ENCODE measurements around the gene ANAPC7.
"Not testable (repeated sequence)": the region's sequence is repeated elsewhere in the genome, so short reads cannot be mapped to it uniquely, and the experiment has no call there.

The ANAPC7 gene

GRCh38 chr12:110348431-110349059, 55.0 kb downstream of the ANAPC7 start:
- DNase-seq (ENCODE audit: low read depth in 2 of 2) = no peak

- DNase-seq (ENCODE audit: low read depth in 2 of 2) = no peak
Observed at GRCh38 chr12:110347767-110348166, 55.7 kb downstream of the ANAPC7 start.

GRCh38 chr12:110345963-110346362, 57.5 kb downstream of the ANAPC7 start:
- no peak for DNase-seq (ENCODE audit: low read depth in 2 of 2)

- DNase-seq (ENCODE audit: low read depth in 2 of 2) = no peak
Observed at GRCh38 chr12:110345176-110345661, 58.3 kb downstream of the ANAPC7 start.

- DNase-seq (ENCODE audit: low read depth in 2 of 2) = no peak
Observed at GRCh38 chr12:110344657-110345056, 58.9 kb downstream of the ANAPC7 start.

GRCh38 chr12:110343736-110344555, 59.6 kb downstream of the ANAPC7 start:
- no peak for DNase-seq (ENCODE audit: low read depth in 2 of 2)

- DNase-seq (ENCODE audit: low read depth in 2 of 2) = no peak
Observed at GRCh38 chr12:110343114-110343513, 60.4 kb downstream of the ANAPC7 start.

GRCh38 chr12:110342157-110342556, 61.4 kb downstream of the ANAPC7 start:
- no peak for DNase-seq (ENCODE audit: low read depth in 2 of 2)

- no peak for DNase-seq (ENCODE audit: low read depth in 2 of 2)
Observed at GRCh38 chr12:110340706-110341105, 62.8 kb downstream of the ANAPC7 start.

- not testable (repeated sequence) for DNase-seq (ENCODE audit: low read depth in 2 of 2)
Observed at GRCh38 chr12:110340261-110340660, 63.2 kb downstream of the ANAPC7 start.

GRCh38 chr12:110339184-110339952, 64.1 kb downstream of the ANAPC7 start:
- DNase-seq (ENCODE audit: low read depth in 2 of 2) = no peak

GRCh38 chr12:110338754-110339153, 64.8 kb downstream of the ANAPC7 start:
- no peak for DNase-seq (ENCODE audit: low read depth in 2 of 2)

GRCh38 chr12:110337912-110338710, 65.4 kb downstream of the ANAPC7 start:
- DNase-seq (ENCODE audit: low read depth in 2 of 2) = no peak

- no peak for DNase-seq (ENCODE audit: low read depth in 2 of 2)
Observed at GRCh38 chr12:110335481-110336045, 67.9 kb downstream of the ANAPC7 start.

- no peak for DNase-seq (ENCODE audit: low read depth in 2 of 2)
Observed at GRCh38 chr12:110333201-110333600, 70.3 kb downstream of the ANAPC7 start.

GRCh38 chr12:110330544-110330943, 73.0 kb downstream of the ANAPC7 start:
- no peak for DNase-seq (ENCODE audit: low read depth in 2 of 2)

GRCh38 chr12:110330124-110330523, 73.4 kb downstream of the ANAPC7 start:
- no peak for DNase-seq (ENCODE audit: low read depth in 2 of 2)

- DNase-seq (ENCODE audit: low read depth in 2 of 2) = no peak
Observed at GRCh38 chr12:110329710-110330109, 73.8 kb downstream of the ANAPC7 start.
